SH-SY5Y (cell line): ENCODE measurements around the gene POU2AF1.

Source experiments
- GATA2 ChIP-seq: IDR thresholded peaks from 2 replicates; pipeline ENCODE4 v1.6.1; 2011; ENCODE audit warnings: mild to moderate bottlenecking, low read depth, low read length
- GATA3 ChIP-seq: IDR thresholded peaks from 2 replicates; pipeline ENCODE4 v1.6.1; 2011; ENCODE audit warnings: low read depth, mild to moderate bottlenecking, low read length, moderate library complexity

GRCh38 chr11:111325259-111325658 lies 53.8 kb downstream of the POU2AF1 start:
- TF ChIP-seq GATA3 (no peak), GATA2 (no peak)
